Gastroesophageal sphincter (tissue), 2 donors: Measurements from ENCODE around the gene GGN.

Source experiments
- EP300 ChIP-seq: sonication (generic); formaldehyde crosslinking; IDR thresholded peaks from one replicate; pipeline ENCODE4 v1.6.1; 2017; ENCODE audit warnings: antibody characterized with exemption, mild to moderate bottlenecking
- POLR2A ChIP-seq, 2 donors: fragments of 450-650 bp; IDR thresholded peaks; one replicate each; pipeline ENCODE4 v1.6.1; 2017; ENCODE audit warnings: antibody characterized with exemption in 2 of 2, mild to moderate bottlenecking in 2 of 2, moderate library complexity in 1 of 2

- TF ChIP-seq POLR2A (IDR thresholded peaks at IDR 0.05): no peak
- no peak for TF ChIP-seq EP300
Observed at GRCh38 chr19:38371081-38371480, 16.8 kb downstream of the GGN start.
